Ishikawa (cell line): ENCODE measurements around the gene IMPA2.

Experiments
- CEBPB ChIP-seq: IDR thresholded peaks from 2 replicates; pipeline ENCODE4 v1.6.1; 2012
- CREB1 ChIP-seq: IDR thresholded peaks from 2 replicates; pipeline ENCODE4 v1.6.1; 2012; ENCODE audit warnings: low read depth
- EGR1 ChIP-seq: IDR thresholded peaks from 2 replicates; pipeline ENCODE4 v1.6.1; 2012
- EP300 ChIP-seq: IDR thresholded peaks from 2 replicates; pipeline ENCODE4 v1.6.1; 2012; ENCODE audit warnings: borderline replicate concordance
- FOXM1 ChIP-seq: IDR thresholded peaks from 2 replicates; pipeline ENCODE4 v1.6.1; 2012; ENCODE audit warnings: low read depth, borderline replicate concordance
- MAX ChIP-seq: IDR thresholded peaks from 2 replicates; pipeline ENCODE4 v1.6.1; 2012
- NFIC ChIP-seq: IDR thresholded peaks from 2 replicates; pipeline ENCODE4 v1.6.1; 2012
- RAD21 ChIP-seq: IDR thresholded peaks from 2 replicates; pipeline ENCODE4 v1.6.1; 2012; ENCODE audit warnings: low read depth
- TAF1 ChIP-seq: IDR thresholded peaks from 2 replicates; pipeline ENCODE4 v1.6.1; 2012; ENCODE audit warnings: low read depth, mild to moderate bottlenecking
- TCF12 ChIP-seq: IDR thresholded peaks from 2 replicates; pipeline ENCODE4 v1.6.1; 2012; ENCODE audit warnings: low read depth
- TEAD4 ChIP-seq: IDR thresholded peaks from 2 replicates; pipeline ENCODE4 v1.6.1; 2012
- USF1 ChIP-seq: IDR thresholded peaks from 2 replicates; pipeline ENCODE4 v1.6.1; 2012
- YY1 ChIP-seq: IDR thresholded peaks from 2 replicates; pipeline ENCODE4 v1.6.1; 2012; ENCODE audit warnings: low read depth
- ZBTB7A ChIP-seq: IDR thresholded peaks from 2 replicates; pipeline ENCODE4 v1.6.1; 2012; ENCODE audit warnings: low read depth
- TF ChIP-seq, protein P1 (sequence below): IDR thresholded peaks from 2 replicates; pipeline ENCODE4 v1.6.1; 2012; ENCODE audit warnings: low read depth, mild to moderate bottlenecking

Gene IMPA2

DNA sequence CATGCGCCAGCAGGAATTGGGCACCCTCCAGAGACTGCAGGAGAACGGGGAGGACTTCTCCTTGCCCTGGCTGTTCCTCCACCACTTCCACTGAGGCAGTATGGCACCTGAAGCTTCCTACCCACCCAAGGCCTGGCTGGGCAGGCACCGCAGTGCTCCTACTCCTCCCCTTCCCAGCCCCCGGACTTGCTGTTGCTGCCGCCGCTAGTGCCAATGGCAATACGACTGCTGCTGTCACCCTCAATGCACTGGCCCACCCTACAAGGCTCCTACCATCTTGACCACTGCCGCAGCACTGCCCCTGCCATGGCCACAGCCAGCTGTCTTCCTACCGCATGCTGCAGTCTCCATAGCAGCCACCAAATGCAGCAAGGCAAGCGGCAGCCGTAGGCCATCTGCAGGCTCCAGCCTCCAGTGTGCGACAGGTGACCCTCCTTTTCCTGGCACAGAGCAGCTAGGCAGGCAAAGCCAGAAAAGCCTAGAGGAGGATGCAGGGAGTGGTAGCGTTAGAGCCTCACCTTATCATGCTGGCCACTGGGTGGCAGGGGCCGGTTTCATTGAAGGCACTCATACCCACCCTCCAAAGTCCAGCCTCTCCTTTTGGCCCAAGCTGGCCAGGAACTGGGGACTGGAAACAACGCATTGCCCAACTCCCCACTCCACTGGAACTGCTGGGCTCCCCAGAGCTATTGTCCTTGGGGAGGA, 64.9 kb downstream of the IMPA2 start:
- TF ChIP-seq MAX, result no peak
- no peak for TF ChIP-seq TCF12

DNA sequence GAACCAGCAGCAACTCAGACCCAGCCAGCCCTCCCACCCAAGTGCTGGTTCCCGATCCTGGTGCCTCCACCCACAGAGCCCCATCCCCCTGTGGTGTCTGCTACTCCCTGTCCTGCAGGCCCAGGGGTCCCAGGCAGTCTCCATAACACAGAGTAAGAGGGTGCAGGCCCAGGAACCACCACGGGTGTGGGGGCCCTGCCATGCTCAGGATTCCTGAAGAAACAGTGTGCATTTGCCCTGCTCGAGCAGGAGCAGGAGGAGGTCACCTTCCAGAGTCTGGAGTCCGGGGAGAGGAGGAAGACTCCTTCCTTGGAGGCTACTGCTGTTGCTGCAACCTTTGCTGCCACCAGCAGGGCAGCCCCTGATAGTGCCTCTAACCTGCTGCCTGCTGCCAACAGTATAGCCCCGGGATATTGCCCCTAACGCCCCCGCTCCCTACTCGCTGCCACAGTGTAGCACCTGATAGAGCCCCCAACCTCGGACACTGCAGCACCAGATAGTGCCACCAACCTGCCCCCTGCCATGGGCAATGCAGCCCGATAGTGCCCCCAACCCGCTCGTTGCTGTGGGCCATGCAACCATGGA, 65.5 kb downstream of the IMPA2 start:
- TF ChIP-seq CREB1, result no peak
- peak; percentile 35; the same call in 1 of the 2 replicates for TF ChIP-seq RAD21

DNA sequence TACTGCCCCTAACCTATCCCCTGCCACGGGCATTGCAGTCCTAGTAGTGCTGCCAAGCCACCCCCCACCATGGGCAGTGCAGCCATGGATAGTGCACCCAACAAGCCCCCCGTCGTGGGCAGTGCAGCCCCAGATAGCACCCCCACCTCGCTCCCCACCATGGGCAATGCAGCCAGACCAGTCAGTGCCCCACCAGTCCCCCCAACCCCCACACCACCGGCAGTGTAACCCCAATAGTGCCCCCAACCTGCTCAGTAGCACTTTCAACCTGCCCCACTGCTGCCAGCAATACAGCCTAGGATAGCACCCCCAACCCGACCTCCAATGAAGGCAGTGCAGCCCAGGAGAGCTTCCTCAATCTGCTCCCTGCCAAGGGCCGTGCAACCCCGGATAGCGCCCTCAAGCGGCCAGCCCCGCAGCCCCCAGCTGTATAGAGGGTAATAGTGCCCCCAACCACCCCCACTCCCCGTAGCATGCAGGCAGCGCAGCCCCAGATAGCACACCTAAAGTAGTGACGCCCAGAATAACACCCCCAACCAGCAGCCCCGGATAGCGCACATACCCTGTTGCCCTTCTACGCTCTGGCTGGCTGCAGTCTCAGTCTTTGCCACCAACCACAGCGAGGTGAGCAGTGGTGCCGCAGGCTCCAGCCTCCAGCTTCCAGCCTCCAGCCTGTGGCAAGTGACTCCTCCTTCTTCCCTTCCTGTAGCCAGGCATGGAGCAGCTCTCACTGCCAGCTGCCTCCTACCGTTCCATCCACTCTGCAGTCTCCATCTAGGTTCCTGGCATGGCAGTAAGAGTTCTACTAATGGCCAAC, 66.9 kb downstream of the IMPA2 start:
- TF ChIP-seq FOXM1 (no peak), YY1 (no peak), EGR1 (no peak), NFIC (no peak), RAD21 (no peak), ZBTB7A (no peak), TEAD4 (no peak), TCF12 (no peak), TAF1 (no peak), MAX (no peak)
- TF ChIP-seq, protein P1, sequence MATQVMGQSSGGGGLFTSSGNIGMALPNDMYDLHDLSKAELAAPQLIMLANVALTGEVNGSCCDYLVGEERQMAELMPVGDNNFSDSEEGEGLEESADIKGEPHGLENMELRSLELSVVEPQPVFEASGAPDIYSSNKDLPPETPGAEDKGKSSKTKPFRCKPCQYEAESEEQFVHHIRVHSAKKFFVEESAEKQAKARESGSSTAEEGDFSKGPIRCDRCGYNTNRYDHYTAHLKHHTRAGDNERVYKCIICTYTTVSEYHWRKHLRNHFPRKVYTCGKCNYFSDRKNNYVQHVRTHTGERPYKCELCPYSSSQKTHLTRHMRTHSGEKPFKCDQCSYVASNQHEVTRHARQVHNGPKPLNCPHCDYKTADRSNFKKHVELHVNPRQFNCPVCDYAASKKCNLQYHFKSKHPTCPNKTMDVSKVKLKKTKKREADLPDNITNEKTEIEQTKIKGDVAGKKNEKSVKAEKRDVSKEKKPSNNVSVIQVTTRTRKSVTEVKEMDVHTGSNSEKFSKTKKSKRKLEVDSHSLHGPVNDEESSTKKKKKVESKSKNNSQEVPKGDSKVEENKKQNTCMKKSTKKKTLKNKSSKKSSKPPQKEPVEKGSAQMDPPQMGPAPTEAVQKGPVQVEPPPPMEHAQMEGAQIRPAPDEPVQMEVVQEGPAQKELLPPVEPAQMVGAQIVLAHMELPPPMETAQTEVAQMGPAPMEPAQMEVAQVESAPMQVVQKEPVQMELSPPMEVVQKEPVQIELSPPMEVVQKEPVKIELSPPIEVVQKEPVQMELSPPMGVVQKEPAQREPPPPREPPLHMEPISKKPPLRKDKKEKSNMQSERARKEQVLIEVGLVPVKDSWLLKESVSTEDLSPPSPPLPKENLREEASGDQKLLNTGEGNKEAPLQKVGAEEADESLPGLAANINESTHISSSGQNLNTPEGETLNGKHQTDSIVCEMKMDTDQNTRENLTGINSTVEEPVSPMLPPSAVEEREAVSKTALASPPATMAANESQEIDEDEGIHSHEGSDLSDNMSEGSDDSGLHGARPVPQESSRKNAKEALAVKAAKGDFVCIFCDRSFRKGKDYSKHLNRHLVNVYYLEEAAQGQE, result no peak

DNA sequence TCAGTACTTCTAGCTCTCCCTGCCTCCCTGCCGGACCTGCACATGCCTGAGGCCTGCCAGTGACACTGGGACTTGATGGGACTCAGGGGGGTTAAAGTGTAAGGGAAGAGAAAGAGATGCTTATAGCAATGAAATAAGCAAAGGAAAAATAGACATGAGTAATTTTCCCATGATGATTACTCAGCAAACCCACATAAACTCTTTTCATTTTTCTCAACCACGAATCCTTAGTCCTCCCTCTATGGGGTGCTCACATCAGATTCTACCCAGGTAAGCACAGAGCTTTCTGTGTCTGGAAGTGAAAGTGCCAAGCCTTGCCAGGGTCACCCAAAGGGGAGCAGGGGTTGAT, 67.5 kb downstream of the IMPA2 start:
- TF ChIP-seq FOXM1, result no peak
- TF ChIP-seq MAX, result no peak
- no peak for TF ChIP-seq TCF12
- TF ChIP-seq, protein P1, result no peak

DNA sequence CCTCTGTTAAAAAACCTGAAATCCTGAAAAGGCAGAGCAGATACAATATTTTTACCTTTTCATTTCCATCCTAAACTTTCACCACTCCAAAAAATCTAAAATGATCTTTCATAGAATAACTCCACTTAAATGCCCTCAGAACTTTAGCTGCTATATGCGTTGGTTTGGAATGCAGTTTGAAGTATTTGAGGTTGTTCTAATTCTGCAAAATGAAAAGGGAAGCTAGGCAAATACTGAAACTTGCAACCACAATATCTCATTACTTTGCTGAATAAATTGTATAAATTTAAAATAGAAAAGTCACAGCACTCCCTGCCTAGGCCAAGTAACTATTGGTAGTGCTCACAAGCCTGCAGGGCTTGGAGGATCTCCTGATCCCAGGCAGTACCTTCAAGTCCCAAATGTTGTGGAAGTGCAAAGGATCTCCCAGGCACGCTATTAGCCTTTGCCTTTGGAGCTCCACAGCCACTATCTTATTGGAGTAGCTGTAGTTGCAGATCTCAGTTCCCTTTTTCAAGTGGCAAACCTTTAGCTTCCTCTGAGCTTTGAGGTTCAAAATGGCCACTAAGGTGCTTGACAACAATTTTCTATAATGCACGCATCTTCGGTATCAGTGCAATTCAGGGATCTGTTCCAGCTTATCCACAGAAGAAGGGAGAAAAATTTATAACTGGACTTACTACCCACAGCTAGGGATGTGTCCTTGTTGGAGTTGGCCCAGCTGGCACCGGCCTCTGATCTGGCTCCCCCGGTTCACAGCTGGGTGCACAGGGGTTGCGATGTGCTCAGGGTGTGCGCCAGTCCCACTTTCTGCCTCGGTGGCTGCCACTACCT, 68.9 kb downstream of the IMPA2 start:
- TF ChIP-seq EP300, result no peak
- TF ChIP-seq TAF1, result no peak
- no peak for TF ChIP-seq YY1
- TF ChIP-seq NFIC, result peak; percentile 81

- TF ChIP-seq FOXM1, result no peak
- TF ChIP-seq, protein P1, result no peak
- TF ChIP-seq YY1, result no peak
- TF ChIP-seq EGR1, result no peak
- TF ChIP-seq CEBPB, result no peak
- TF ChIP-seq MAX, result no peak
- TF ChIP-seq USF1, result no peak
- no peak for TF ChIP-seq RAD21
- TF ChIP-seq TAF1, result no peak
- TF ChIP-seq CREB1, result no peak
- no peak for TF ChIP-seq NFIC
- no peak for TF ChIP-seq TCF12
- TF ChIP-seq TEAD4, result no peak
- no peak for TF ChIP-seq EP300
Observed at GRCh38 chr18:12052866-12053265, 71.6 kb downstream of the IMPA2 start.
